SK-MEL-5 (cell line): Measurements from ENCODE around the gene TRPT1. TPM values are rescaled to one million over a fixed set of nuclear protein-coding genes. Genes with fewer than 3 reads are reported as not detected.

ENCODE experiments used
- DNase-seq: peaks from one replicate; pipeline ENCODE4 v3.0.0-alpha.2; 2016; ENCODE audit warnings: low read depth, low spot score
- in situ Hi-C: cut with HindIII; loops from 2 replicates; pipeline ENCODE4 v1.10.0; 2016; ENCODE audit warnings: low sequenced_read_pairs, high pct_unique_total_duplicates, low pct_unique_long_range_greater_than_20kb
- total RNA-seq: library from RNA; depleted of rRNA; stranded (reverse); fragments of >200 nt; shearing (Covaris generic); gene quantifications from 2 replicates; pipeline ENCODE4 v1.2.3, GENCODE V29; 2014

TRPT1 gene
- total RNA-seq, 1 experiment from 2014 or later: 30.7 TPM

DNA sequence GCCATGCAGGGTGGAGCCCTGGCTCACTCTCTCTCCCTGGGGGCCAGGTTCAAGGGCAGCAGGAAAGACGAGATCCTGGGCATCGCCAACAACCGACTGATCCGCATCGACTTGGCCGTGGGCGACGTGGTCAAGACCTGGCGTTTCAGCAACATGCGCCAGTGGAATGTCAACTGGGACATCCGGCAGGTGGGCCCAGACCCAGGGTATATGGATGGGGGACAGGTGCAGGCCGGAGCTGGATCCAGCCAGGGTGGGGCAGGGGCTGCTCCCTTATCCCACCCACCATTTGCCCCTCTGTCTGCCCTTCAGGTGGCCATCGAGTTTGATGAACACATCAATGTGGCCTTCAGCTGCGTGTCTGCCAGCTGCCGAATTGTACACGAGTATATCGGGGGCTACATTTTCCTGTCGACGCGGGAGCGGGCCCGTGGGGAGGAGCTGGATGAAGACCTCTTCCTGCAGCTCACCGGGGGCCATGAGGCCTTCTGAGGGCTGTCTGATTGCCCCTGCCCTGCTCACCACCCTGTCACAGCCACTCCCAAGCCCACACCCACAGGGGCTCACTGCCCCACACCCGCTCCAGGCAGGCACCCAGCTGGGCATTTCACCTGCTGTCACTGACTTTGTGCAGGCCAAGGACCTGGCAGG lies 2.9 kb downstream of the TRPT1 start:
- DNase-seq: no peak
- in situ Hi-C loops: no loop called here

DNA sequence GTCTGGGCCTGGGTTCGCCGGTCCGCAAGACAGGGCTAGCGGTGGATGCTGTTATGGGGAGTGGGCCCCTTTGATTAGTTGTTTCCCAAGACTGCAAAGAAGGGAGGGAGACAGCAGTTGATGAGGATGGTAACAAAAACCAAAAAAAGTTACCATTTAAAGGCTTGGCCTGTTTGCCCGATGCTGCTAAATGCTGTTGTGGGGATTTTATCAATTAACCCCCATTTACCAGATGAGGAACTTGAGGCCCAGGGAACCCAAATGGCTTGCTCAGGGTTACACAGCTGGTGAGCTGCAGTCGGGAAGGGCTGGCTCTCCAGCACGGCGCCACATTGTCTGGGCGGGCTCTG lies 3.4 kb downstream of the TRPT1 start:
- in situ Hi-C loops: no loop called here
- DNase-seq: no peak

DNA sequence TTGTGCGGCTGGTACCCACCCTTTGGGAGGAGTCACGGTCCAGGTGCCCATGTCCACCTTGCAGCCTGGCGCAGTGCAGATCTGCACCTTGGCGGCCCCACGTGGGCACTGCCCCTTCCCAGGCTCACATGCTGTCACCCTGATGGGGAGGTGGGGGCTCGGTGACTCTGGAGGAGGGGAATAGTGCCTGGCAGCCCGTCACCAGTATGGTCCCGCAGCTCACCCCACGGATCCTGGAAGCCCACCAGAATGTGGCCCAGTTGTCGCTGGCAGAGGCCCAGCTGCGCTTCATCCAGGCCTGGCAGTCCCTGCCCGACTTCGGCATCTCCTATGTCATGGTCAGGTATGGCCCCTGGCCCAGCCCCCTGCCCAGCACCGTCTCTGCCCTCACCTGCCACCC lies 5.2 kb downstream of the TRPT1 start:
- in situ Hi-C loops: no loop called here
- no peak for DNase-seq

DNA sequence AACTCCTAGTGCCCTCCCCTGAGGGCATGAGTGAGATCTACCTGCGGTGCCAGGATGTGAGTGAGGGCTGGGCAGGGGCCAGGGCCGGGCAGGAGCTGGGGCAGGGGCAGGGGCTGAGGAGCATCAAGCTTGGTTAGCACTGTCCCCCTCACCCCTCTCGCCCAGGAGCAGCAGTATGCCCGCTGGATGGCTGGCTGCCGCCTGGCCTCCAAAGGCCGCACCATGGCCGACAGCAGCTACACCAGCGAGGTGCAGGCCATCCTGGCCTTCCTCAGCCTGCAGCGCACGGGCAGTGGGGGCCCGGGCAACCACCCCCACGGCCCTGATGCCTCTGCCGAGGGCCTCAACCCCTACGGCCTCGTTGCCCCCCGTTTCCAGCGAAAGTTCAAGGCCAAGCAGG lies 5.7 kb downstream of the TRPT1 start:
- no peak for DNase-seq
- in situ Hi-C loops: no loop called here

DNA sequence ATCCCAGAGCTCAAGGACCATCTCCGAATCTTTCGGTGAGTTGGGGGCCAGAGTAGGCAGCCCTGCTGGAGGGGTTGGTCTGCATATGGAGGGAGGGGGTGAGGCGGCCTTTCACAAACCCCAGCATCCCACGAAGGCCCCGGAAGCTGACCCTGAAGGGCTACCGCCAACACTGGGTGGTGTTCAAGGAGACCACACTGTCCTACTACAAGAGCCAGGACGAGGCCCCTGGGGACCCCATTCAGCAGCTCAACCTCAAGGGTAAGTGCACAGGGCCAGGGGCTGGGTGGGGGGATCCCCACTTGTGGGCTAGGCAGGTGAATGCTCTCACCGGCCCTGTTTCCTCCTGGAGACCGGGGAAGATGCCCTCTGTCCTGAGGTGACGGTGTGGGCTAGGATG lies 6.2 kb downstream of the TRPT1 start:
- DNase-seq: no peak
- in situ Hi-C loops: no loop called here

DNA sequence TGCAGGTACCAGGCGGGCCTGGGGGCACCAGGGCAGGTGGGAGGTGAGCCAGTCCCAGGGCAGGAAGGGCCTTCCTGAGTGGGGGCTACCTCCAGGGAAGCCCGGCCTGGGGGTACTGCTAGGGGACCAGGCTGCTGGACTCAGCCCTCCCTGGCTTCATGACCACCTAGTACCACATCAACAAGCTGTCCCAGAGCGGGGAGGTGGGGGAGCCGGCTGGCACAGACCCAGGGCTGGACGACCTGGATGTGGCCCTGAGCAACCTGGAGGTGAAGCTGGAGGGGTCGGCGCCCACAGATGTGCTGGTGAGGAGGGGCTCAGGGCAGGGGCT lies 6.7 kb downstream of the TRPT1 start:
- in situ Hi-C loops: no loop called here
- no peak for DNase-seq

DNA sequence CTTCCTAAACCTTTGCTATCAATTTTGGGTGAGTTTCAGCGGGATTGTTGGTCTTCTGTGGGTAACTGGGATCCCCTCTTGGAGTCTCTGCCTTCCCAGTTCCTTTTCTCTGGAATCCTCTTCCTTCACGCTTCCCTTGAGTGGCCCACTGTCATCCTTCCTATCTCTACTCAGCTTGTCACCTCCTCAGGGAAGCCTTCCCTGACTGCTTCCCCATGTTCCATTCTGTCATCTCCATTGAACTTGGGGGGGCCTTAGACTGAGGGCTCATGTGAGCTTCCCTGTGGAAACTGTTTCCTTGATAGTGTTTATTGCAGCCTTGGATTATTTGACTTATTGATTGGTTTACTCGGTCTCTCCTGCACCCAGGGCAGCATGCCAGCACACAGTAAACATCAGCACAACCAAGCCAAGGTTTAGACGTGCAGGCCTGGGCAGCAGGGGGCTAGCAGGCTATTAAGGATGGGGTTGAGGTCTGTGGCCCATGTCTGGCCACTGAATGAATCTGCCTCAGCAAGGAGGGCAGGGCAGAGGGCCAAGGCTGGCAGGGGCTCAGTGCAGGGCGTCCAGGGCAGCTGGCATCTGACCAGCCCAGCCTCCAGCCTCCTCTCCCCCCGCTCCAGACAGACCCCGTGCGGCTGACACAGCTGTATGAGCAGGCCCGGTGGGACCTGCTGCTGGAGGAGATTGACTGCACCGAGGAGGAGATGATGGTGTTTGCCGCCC lies 7.2 kb downstream of the TRPT1 start:
- in situ Hi-C loops: no loop called here
- no peak for DNase-seq

DNA sequence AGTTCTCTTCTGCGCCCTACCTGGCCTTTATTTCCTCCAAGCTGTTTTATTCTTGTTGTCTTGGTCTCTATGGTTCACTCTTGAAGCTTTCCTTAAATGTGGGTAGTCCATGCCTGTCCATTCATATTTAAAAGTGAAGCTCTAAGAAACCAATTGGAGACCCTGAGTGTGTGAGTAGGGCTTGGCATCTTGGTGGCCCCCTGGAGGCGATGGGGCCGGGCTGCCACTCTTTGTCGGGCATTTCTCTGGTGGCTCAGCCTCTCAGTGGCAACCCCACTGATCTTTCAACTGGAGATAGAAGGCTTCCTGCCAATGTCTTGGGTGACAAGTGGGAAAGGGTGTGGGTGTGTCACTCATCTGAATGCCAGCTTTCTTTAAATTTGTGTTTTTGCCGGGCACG lies 9.1 kb downstream of the TRPT1 start:
- DNase-seq: no peak
- in situ Hi-C loops: no loop called here

DNA sequence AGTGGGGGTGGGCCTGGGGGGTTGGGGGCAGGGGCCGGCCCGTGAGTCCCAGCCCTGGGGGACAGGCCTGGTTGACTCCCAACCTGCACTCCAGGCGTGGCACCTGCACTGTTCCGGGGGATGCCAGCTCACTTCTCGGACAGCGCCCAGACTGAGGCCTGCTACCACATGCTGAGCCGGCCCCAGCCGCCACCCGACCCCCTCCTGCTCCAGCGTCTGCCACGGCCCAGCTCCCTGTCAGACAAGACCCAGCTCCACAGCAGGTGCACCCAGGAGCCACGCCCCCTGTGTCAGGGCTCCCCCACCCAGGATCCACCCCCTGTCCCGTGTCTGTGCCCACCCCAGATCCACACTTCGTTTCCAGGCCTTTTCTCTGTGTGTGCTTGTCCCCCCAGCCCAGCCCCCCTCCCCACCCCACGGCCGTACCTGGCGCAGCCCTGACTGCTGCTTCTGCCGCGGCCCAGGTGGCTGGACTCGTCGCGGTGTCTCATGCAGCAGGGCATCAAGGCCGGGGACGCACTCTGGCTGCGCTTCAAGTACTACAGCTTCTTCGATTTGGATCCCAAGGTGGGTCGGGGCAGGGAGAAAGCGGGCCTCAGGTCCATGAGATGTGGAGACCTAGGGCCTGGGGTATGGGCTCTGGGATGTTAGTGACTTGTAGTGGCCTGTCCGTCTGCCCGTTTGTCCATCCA lies 14.7 kb downstream of the TRPT1 start:
- in situ Hi-C loops: no loop called here

DNA sequence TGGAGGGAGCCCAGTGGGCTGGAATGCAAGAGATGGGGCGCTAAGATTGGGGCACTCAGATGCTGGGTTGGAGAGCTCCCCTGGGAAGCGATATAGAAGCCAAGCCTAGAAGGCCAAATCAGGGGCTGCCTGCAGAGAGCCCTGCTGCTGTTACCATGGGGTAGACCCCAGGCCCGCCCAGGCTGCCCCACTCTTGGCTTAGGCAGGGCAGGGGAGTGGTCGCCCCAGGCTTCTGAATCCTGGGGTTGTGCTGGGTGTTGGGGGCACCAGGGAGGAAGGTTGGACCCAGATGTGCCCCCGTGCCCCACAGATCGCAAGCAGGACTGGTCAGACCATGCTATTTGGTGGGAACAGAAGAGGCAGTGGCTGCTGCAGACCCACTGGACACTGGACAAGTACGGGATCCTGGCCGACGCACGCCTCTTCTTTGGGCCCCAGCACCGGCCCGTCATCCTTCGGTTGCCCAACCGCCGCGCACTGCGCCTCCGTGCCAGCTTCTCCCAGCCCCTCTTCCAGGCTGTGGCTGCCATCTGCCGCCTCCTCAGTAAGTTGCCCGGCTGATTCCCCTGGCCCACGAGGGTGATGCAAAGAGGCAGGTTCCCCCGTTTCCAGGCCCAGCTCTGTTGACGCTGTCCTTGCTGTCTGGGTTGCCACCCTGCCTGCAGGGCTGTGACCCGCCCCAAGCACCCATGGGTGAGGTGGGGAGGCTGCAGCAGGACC lies 15.5 kb downstream of the TRPT1 start:
- no peak for DNase-seq
- in situ Hi-C loops: no loop called here

More for the DNA sequence above, 14.7 kb downstream of the TRPT1 start:
- DNase-seq: no peak

DNA sequence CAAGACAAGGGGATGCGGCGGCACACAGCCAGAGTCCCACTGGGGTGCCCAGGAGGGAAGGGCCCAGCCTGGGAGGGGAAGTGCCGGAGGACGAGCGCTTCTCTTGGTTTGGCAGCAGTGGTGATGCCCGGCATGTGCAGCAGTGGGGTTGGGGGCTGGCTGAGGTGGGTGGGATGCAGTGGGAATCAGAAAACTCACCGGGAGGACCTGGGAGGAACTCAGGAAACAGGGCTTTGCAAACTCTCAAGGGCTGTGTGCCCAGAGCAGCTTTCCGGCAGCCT lies 16.5 kb downstream of the TRPT1 start:
- no peak for DNase-seq
- in situ Hi-C loops: no loop called here

DNA sequence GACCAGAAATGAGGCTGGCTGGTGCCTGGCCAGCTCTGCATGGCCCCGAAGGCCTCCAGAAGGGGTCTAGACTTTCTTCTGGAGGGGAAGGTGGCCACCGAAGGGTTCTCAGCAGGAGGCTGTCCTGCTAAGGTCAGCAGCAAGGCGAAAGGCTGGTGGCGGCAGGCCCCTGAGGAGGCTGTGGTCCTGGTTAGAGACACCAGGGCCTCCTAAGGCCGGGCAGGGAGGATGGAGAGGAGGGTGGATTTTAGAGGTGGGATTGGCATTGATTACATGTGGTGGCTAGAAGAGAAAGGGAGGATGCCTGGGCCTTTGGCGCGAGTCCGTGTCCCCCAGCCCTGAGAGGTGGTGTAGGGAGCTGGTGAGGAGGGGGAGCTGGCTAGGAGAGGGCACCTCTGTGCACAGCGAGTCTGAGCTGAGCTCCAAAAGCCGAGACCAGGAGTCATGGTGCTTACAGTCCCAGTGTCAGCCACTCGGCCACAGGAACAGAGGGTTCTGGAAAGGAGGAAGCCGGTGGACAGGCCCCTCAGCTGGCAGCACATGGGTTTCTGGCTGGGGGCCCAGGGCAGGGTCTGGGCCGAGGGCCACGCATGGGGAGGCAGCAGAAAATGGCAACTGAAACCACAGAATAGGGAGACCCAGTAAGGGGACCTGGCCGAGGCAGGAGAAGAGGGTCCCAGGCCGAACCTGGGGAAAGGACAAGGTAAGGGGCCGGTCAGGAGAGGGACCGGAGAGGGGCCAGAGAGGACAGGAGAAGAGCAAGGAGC lies 17.0 kb downstream of the TRPT1 start:
- in situ Hi-C loops: no loop called here
- DNase-seq: no peak

DNA sequence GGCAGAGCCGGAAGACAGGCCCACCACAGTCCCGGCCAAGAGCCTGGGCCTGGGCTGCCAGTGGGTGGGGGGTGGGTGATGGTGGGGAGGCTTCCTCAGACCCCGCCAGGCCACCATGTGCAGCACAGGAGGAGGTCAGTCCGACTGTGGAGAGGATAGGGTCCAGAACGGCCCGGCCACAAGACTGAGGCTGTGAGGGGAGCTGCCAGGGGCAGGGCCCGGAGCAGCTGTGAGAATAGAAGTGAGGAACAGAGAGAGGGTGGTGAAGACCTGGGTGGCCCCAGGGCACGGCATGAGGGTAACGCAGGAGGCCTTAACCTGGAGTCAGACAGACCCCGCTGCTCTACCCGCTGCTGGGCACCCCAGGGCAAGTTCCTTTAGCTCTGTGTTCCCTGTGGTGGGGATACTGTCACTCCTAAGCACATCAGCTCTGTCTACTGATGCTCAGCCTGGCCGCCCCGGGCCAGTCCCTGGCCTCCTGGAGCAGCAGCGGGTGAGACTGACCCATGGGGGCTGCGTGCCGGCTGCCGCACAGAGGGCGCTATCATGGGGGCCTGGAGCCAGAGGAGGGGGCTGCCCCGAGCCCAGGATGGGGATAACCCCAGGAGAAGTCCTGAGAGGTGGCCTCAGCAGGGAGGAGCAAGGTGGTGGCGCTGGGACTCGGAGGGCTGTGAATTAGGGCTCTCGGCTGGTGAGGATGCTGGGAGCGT lies 17.7 kb downstream of the TRPT1 start:
- in situ Hi-C loops: no loop called here
- no peak for DNase-seq

DNA sequence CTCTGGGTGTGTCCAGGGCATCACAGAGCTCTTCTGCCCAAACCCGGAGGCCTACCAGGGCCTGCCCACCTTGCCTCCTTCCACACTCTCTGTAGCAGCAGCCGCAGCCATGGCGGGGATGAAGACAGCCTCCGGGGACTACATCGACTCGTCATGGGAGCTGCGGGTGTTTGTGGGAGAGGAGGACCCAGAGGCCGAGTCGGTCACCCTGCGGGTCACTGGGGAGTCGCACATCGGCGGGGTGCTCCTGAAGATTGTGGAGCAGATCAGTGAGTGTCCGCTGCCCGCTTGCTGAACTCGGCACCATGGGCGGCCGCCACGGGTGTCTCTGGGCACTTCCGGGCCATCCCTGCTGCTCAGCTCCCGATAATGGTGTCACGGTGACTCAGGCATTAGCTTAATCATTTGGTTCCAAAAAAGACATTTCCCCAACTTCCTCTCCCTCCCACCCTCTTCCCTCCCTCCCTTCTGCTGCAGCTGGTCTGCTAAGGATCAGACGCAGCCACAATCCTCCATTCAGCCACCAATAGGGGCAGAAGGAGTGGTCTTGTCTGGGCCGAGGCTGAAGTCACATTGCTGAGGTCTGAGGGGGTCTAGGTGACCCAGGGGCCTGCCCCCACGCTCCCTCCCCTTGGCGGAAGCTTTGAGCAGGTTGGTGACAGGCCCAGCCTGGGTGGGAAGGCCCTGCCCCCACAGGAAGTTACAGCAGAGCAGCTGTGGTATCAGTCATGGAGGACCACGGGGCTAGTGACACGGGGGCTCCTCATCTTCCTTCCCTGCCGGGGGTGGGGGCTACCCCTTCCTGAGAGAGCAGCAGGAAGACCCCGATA lies 18.5 kb downstream of the TRPT1 start:
- DNase-seq: no peak
- in situ Hi-C loops: no loop called here

DNA sequence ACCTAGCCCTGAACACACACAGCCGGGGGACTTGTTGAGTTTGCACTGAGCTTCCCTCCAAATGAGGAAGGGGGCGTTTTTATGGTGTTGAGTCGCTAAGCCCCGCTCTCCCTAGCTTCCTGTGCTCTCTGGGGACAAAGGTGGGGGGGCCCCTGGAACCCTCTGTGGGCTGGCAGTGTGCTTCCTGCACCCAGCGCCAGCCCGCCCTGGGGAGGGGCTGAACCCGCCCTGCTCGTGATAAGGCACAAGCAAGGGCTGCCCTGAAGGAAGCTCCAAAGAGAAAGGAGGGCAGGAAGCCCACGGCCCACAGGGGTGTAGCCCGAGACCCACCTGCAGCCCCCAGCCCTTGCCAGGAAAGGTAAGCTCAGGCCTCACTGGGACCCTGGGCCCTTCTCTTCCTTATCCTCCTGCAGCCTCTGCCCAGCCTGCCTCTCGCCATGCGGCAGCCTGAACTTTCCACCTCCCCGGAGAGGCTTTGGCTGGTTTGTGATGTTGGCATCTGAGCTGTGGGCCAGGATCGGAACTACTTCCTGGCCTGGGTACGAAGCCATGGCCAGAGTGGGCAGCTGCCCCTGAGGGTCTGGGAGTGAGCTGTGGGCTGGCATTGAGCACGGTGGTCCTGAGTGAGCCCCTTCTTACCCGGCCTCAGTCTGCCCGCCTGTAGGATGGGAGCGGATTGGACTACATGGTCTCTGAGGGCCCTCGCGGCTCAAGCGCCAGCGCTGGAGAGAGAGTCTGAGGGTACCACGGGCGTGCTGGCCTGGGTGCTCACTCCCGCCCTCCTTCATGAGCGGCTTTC lies 19.3 kb downstream of the TRPT1 start, which contains the start of gene FERMT3:
FERMT3 (plus strand) TSS at position 265 of the 799 bp plus-strand sequence. CDS start 644 bp downstream, outside the sequence.
- in situ Hi-C loops: no loop called here
- DNase-seq: no peak

DNA sequence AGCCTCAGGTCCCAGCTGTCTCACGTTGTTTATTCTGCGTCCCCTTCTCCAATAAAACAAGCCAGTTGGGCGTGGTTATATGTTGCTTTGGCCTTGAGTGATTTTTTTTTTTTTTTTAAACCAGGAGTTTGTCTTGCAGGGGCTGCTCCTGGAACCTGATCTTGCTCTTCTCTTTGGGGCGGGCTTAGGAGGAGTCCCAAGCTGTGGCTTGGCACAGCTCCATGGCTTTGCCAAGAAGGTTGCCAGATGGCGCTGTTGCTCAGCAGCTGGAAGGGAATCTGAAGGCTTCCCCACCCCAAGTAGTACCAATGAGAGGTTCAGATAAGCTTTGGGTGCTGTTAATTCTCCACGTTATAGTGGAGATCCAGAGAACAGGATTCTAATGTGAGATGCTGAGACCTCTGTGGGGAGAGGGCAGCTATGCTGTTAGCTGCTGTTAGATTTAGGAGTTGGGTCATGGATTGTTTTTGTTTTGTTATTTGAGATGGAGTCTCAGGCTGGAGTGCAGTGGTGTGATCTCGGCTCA lies 21.5 kb downstream of the TRPT1 start:
- peak; percentile 84 for DNase-seq
- in situ Hi-C loops: no loop called here
